ENCODE data around the gene HOXD3.

- TF ChIP-seq POLR2AphosphoS5 (IDR thresholded peaks at IDR 0.05; ENCODE audit: borderline replicate concordance, low read depth, low read length) (no peak), EZH2 (IDR thresholded peaks at IDR 0.05) (no peak)
Measured at GRCh38 chr2:176184749-176185148, 27.6 kb downstream of the HOXD3 start.
